ENCODE measurements around the gene SCAMP1.
"Not testable (repeated sequence)": the region's sequence is repeated elsewhere in the genome, so short reads cannot be mapped to it uniquely, and the experiment has no call there.

SCAMP1 gene

GRCh38 chr5:78430866-78431265 lies 70.4 kb downstream of the SCAMP1 start:
- no peak for DNase-seq

DNA sequence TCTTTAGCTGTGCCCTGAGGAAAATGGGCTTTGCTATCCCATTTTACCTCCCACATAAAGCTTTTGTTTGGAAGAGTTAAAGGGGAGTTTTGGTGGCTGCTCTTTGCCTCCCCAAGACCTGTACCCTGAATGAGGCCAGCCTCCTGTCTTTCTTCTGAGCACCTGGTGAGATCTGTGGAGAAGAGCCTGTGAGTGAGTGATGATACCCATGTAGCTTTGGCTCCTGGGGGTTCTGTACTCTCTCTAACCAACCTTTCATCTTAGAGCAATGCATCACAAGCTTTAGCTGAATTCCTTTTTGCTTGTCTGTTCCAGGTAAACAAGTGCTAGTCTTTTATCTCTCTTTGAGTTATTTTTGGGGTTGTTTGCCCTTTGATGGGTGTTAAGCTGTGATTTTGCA lies 73.6 kb downstream of the SCAMP1 start:
- no peak for DNase-seq

GRCh38 chr5:78447775-78448424 lies 87.5 kb downstream of the SCAMP1 start:
- DNase-seq, result no peak

- no peak for DNase-seq
Observed at GRCh38 chr5:78449103-78449502, 88.7 kb downstream of the SCAMP1 start.

DNA sequence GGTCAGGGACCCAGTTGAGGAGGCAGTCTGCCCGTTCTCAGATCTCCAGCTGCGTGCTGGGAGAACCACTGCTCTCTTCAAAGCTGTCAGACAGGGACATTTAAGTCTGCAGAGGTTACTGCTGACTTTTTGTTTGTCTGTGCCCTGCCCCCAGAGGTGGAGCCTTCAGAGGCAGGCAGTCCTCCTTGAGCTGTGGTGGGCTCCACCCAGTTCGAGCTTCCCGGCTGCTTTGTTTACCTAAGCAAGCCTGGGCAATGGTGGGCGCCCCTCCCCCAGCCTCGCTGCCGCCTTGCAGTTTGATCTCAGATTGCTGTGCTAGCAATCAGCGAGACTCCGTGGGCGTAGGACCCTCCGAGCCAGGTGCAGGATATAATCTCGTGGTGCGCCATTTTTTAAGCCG lies 97.1 kb downstream of the SCAMP1 start:
- not testable (repeated sequence) for DNase-seq

DNA sequence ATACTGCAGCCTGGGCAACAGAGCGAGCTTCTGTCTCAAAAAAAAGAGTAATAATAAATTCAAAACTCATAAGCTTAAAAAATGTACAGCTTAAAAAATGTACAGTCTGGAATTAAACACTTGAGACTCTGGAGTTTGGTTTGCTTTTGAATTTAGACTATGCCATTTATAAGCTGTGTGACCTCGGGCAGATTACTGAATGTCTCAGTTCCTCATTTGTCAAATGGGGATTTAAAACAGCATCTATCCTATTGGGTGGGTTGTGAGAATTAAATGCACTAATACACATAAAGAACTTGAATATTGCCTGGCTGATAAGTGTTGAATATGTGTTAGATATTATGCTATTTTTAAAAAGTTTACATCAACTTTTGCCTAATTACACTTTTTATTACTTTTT lies 98.4 kb downstream of the SCAMP1 start:
- no peak for DNase-seq

DNA sequence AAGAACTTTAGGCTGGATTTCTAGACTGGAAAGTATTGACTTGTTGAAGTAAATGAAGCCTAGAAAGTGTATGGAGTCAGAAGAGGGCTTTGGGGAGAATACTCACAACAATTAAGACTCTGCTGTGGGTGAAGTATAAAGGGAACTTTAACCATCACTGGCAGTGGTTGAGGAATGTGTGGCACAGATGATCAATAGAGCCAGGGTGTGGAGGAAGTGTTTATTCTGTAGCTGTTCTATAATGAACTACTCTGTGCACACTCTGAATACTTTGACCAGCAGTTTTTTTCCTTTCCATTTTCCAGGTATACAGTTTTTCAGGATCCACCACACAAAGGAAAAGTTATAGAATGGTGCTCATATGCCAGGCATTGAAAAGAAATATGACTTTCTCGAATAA lies 106.7 kb downstream of the SCAMP1 start:
- DNase-seq, result no peak

DNA sequence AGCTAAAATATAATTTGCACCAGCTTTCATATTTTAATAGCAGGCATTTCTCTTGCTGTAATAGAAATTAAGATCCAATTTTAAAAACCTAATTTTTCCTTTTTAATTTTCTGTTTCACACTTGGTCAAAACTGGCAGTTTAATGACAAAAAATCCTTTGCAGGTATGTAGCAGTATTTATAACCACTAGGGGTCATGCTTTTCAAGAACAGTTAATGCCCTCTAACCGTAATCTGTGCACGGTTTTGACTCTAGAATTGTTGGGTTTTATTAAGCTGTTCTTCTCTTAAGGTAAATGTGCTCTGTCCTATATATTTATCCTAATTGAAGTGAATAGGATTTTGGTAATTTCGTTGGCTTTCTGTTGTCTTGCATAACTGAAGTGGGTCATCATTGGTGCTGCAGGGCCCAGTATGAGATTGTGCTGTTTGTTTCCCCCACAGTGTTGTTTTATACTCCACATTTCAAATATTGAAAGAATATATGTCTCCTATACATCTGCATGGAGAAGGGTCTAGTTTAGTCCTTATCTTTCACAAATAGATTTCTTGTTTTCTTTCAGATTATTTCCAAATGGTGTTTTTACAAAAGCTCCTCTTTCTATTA lies 107.4 kb downstream of the SCAMP1 start:
- no peak for DNase-seq

DNA sequence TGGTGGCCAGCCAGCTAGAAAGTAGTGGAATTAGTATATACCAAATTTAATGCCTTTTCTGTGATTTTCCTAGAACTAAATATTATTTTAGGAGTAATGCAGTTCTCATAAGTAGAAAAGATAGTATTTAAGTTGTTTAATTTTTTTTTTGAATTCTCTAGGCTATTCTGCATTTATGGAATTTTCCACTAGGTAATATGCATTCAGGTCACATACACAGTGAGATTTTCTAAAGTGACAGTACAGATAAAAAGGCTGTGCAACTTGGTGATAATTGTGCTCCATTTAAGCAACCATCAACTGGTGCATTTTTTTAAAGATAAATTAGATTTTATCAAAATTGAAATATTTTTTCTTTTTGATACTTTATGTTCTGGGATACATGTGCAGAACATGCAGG lies 111.5 kb downstream of the SCAMP1 start:
- no peak for DNase-seq

DNA sequence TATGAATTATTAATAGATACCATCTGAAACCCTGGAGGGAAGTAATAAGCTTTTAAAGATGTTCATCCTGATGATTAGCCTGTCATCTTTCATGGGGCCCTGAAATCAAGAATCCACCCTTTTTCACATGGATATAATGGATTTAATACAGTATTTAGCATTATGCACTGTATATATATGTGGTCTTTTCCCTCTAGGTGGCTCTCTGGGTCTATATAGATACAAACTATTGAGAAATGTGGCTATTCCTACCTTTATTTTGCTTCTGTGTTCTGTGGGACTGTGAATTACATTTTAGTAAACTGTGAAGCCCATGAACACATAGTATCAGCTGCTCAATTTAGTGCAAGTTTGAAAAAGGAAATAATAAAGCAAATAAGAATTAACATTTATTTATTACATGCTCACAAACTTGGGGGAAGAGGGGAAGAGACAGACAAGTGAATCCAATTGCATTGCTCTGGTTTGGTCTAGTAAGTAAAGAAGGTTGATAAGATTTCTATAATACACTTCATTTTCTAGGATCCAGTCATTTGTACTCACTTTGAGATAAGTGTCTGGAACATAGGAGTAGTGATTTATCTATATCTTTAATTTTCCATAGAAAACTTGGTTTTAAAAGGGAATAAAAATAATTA lies 112.2 kb downstream of the SCAMP1 start:
- DNase-seq, result no peak

DNA sequence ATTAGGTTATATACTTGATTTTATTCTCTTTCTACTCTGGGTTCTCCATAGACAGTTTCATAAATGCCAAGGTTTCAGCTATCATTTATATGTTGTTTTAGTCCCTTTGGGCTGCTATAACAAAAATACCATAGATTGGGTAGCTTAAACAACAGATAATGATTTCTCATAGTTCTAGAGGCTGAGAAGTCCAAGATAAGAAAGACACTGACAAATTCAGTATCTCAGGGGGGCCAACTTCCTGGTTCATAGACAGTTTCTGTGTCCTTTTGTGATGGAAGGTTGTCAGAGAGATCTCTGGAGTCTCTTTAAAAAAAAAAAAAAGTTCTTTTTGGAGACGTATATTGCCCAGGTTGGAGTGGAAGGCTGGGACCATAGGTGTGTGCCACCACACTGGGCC lies 113.3 kb downstream of the SCAMP1 start:
- no peak for DNase-seq

GRCh38 chr5:78475370-78475769 lies 115.0 kb downstream of the SCAMP1 start:
- no peak for DNase-seq

DNA sequence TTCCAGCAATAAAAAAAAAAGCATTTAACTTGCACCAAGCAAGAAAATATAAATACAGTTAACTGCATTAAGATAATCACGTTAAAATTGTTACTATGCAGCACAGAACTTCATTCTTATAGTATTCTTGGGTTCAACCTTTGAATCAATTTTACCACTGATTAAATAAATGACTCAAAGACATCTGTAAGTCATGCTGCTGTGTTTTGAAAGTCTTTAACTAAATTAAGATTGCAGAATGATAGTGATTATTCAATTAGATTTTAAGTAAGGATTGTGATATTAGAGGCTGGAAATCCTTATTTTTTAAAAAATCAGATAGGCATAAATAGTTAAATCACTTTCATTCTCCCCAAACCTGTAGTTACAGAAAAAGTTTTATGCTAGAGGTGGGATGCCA lies 116.4 kb downstream of the SCAMP1 start:
- no peak for DNase-seq

- no peak for DNase-seq
Observed at GRCh38 chr5:78482948-78483347, 122.5 kb downstream of the SCAMP1 start.

DNA sequence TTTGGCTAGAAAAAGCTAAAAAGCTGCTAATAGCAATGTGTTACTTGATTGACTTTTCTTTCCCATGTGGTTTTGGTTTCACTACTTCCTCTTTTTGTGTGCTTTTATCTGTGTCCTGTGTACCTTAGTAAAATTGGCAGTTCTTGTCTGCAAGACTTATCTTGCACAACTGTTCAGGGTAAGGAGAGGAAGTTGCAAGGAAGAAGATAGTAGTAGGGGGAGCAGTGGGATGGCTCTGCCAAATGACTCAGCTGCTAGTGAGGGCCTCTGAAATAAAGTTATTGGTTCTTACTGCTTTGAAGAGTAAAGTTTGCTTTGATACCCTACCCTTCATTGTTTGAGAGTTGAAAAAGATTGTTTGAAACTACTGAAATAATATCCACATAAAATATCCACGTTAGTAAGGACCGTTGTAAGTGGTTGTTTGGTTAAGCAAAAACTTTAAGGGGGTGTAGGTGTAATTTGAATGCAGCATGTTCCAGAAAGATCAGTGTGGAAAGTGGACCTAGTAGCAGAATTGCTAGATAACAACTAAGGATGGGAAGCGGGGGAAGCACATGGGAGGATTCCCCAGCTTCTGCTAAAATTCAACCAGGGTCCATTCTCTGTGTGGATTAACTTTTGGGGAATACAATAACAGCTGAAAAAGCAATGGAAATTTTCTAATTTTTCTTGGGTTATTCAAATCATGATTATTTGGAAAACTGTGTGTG lies 123.5 kb downstream of the SCAMP1 start:
- DNase-seq, result no peak

DNA sequence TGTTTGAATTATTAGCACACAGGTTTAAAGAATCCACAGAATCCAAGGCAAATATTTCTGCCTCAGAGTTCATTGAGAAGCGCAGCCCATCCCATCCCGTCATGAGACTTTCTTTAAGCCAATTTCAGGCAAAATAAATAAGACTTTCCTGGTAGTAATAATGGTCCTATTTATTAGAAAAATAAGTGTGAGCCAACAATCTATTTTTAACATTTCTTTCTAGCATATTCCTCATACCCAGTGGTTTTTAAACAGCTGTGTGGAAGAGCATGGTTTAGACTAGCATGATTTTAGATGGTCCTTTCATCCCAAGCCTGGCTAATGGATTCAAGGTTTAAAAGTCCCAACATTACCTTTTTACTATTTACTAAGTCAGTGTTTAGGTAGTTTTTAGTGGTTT lies 125.8 kb downstream of the SCAMP1 start:
- DNase-seq, result no peak

DNA sequence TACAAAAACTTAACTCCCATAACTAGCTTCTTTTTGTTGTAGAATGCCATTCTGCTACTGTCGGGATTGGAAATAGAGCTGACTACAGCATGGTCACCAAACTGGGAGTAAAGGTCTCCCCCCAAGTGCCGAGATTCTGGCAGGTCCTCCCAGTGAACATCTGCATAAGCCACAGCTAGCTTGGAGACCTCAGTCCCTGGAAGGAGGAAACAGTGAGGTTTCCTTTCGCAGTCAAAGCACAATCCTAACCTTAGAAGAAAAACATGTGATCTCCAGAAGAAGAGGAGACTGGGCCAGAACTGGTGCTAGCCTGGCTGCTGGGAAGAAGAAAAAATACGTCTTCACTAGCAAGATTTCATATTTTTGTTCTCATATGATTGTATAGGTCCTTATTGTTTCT lies 127.4 kb downstream of the SCAMP1 start:
- DNase-seq, result no peak

DNA sequence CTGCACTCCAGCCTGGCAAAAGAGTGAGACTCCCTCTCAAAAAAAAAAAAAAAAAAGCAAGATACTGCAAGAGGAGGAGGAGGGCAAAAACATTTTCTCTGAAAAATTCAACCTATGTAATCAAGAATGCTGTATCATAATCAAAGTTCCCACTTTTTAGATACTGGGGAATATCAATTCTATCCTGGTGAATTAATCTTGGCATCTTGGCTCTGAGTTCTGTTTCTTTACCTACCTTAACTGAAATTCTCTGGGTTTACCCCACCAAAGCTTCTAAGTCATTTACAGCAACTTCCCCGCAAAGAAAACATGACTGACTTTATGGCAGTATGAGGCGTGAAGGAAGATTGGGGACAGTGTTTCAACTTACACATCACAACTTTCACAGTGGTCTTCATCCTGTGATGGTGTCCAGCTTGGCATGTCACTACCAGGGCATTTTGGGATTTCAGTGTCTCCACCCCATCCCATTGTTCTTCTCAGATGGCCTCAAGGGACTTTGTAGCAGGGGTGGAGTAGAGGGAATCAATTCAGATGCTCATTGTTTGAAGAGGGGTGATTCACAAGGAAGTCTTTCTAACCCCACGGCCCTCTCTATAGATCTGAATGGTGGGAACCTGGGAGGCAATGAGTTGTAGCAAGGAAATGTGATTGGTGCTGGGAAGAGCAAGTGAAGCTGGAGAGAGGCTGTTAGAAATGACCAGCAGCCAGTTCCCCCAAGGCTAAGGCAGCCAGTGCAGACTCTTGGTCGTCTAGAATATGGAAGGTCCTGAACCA lies 130.5 kb downstream of the SCAMP1 start:
- DNase-seq, result no peak

DNA sequence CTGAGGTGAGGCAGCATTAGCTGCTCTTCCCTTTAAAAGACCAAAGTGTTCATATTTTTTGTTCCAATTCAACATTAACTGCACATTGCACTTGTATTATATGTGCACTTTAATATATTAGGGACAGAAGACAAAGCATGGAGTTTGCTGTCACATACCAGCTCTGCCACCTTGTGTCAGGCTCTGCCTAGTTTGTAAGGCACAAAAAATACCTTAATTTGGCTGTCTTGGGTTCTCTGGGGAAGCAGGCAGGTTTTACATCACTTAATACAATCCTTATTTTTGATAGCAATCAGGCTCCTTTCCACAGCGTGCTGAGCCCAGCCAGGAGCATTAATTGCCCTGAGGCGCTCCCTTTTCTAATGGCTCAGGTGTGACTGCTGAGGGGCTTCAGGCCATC lies 131.8 kb downstream of the SCAMP1 start:
- DNase-seq, result no peak

GRCh38 chr5:78492650-78493049 lies 132.2 kb downstream of the SCAMP1 start:
- no peak for DNase-seq

DNA sequence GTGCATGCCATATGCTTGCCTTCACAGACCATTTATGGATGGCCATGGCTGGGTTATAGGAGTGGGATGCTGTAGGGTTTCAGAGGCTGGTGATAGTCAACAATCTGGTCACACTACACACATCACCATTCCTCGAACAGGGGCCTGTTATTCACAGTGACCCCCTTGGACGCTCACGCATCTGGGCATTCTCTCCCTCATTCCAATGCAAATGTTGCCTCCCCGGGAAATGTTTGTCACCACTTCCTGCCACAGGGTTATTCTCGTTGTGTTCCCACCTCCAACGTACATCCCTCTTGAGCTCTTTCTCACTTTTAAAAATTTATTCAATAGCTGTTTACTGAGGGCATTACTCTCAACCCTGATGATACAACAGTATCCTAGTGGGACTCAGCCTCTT lies 135.4 kb downstream of the SCAMP1 start:
- no peak for DNase-seq

DNA sequence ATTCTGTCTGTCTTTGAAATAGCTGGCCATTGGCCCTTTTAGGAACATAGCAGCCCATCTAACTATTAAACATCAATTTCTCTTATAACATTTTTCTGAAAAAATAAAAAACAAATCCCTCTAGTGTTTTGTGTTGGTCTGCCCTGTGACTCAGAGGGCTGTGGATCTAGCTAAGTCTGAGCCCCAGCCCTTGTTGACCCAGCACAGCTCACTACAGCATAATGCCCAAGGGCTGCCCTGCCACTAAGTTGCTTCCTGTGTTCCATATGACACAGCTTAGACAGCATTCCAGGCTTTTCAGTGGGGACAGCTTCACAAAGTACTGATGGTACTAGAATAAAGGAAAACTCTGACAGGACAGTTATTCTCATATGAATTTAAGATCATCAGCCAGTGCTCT lies 136.0 kb downstream of the SCAMP1 start:
- no peak for DNase-seq
